AG04450 (cell line): ENCODE results near the gene VPREB3. TPM values are rescaled to one million over a fixed set of nuclear protein-coding genes. Genes with fewer than 3 reads are reported as not detected.

ENCODE experiments used
- CTCF ChIA-PET: fragments of 300-600, 350-600 bp; formaldehyde crosslinking; extraction: SDS; loops from one replicate; lab custom pipeline; 2022; ENCODE audit warnings: antibody characterized with exemption, inconsistent platforms; lab: Charles Lee
- POLR2A ChIA-PET: fragments of 350-600 bp; formaldehyde crosslinking; extraction: SDS; loops from one replicate; lab custom pipeline; 2021; ENCODE audit warnings: antibody characterized with exemption, inconsistent platforms; lab: Yijun Ruan, JAX
- DNase-seq: peaks from one replicate; pipeline ENCODE4 v3.0.0-alpha.2; 2011; ENCODE audit warnings: low read depth, low spot score
- H3K27ac ChIP-seq: one replicate; pipeline ENCODE4 v1.5.1; 2012; ENCODE audit warnings: low read depth, low read length, control low read depth
- H3K27me3 ChIP-seq: one replicate; pipeline ENCODE4 v1.6.0; 2012; ENCODE audit warnings: low read length; ENCODE audit not compliant: control insufficient read depth, insufficient read depth
- H3K4me3 ChIP-seq: 2 replicates; pipeline ENCODE4 v1.5.1; 2011; ENCODE audit warnings: mild to moderate bottlenecking, low read depth, low read length, control low read depth
- H3K9me3 ChIP-seq: 2 replicates; pipeline ENCODE4 v1.5.1; 2012; ENCODE audit warnings: low read length; ENCODE audit not compliant: control insufficient read depth, insufficient read depth
- polyA minus RNA-seq: library from RNA; depleted of rRNA, polyadenylated mRNA; stranded (reverse); fragments of >200 nt; gene quantifications from 2 replicates; pipeline ENCODE4 v1.2.3, GENCODE V29; 2011; rRNA and poly(A)+ RNA removed
- polyA plus RNA-seq: library from polyadenylated mRNA; depleted of rRNA; stranded (reverse); fragments of >200 nt; gene quantifications from 2 replicates; pipeline ENCODE4 v1.2.3, GENCODE V29; 2011; rRNA removed
- TF ChIP-seq, protein P1 (sequence below): IDR thresholded peaks from 2 replicates; pipeline ENCODE4 v1.5.1; 2011; ENCODE audit warnings: low read depth, low read length, control low read depth, inconsistent platforms

The VPREB3 gene, protein sequence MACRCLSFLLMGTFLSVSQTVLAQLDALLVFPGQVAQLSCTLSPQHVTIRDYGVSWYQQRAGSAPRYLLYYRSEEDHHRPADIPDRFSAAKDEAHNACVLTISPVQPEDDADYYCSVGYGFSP
- polyA plus RNA-seq (not detected in 2 replicates), polyA minus RNA-seq (not detected in 2 replicates)

DNA sequence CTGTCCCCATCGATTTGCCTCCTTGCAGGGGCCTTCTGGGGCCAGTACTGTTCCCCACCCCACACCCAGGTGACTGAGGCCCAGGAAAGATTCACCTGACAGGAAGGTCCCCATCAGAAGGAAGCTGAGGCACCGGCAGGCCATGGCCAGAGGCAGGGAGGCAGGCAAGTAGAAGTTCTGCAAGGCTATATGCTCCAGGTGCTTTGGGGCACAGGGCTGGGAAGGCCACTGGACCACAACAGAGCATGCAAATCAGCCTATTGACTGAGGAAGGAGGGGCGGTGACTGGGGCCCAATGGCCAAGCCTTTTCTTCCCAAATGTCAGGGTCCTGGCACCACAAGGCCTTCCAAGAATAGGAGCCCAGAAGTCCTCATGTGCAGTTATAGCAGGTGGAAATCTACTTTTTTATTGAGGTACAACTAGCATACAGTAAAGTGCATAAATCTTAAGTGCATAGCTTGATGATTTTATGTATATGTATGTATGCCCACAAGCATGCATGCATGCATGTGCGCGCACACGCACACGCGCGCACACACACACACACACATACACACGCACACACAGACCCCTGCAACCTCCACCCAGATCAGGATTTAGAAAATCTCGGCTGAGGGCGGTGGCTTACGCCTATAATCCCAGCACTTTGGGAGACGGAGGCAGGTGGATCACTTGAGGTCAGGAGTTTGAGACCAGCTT, at the start of gene VPREB3:
VPREB3 (minus strand) TSS at position 206 of the 700 bp plus-strand sequence; CDS start at position 144, 62 bp downstream.
- TF ChIP-seq, protein P1, sequence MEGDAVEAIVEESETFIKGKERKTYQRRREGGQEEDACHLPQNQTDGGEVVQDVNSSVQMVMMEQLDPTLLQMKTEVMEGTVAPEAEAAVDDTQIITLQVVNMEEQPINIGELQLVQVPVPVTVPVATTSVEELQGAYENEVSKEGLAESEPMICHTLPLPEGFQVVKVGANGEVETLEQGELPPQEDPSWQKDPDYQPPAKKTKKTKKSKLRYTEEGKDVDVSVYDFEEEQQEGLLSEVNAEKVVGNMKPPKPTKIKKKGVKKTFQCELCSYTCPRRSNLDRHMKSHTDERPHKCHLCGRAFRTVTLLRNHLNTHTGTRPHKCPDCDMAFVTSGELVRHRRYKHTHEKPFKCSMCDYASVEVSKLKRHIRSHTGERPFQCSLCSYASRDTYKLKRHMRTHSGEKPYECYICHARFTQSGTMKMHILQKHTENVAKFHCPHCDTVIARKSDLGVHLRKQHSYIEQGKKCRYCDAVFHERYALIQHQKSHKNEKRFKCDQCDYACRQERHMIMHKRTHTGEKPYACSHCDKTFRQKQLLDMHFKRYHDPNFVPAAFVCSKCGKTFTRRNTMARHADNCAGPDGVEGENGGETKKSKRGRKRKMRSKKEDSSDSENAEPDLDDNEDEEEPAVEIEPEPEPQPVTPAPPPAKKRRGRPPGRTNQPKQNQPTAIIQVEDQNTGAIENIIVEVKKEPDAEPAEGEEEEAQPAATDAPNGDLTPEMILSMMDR, result no peak
- no peak within 1 kb of the TSS for H3K4me3 ChIP-seq
- CTCF ChIA-PET, result interaction anchor here (0.6 kb wide), 1 partner anchor 16 kb away, joined by 6 read pairs; no protein-coding TSS in a partner anchor
- H3K27ac ChIP-seq, result no peak within 1 kb of the TSS
- POLR2A ChIA-PET, result no interaction called here
- DNase-seq, result no peak
- H3K27me3 ChIP-seq, result no peaks in the 10 kb centered on the region
- H3K9me3 ChIP-seq, result no peaks in the 10 kb centered on the region; the same call in 1 of the 2 replicates

DNA sequence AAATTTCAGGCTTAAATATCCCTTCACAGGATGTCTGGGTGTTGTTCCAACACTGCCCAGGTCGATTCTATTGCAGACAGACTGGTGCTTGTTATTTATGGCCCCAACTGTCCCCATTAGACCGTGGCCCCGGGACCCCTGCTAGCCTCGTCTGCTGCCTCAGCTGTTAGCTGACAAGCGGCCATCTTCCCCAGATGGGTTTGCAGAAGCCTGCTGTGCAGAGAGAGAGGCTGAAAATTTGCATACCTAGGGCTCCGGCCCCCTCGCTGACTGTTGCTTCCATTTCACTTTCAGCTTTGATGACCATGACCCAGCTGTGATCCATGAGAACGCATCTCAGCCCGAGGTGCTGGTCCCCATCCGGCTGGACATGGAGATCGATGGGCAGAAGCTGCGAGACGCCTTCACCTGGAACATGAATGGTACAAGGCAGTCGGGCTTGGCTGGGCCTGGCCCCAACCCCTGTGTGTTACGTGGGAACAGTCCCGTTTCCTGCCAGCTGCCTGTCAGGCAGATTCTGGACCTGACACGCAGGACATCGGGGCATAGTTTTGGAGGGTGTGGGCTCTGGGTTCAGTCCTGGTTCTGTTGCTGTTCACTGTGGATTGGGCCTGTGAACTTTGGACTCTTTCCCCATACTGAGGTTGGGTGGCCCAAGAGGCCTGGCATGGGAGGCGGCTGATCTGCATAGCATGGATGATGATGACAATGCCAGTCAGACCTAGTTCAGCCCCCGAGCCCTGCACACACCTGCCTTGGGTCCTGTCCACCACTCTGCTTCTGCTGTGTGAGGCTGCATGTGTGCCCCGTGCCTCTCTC, 49.0 kb upstream of the VPREB3 start:
- ChIA-PET POLR2A (no interaction called here), CTCF (no interaction called here)
- no peaks in the 10 kb centered on the region for H3K9me3 ChIP-seq
- H3K4me3 ChIP-seq, result no peak overlapping the region
- H3K27ac ChIP-seq, result no peak overlapping the region
- no peak for DNase-seq
- H3K27me3 ChIP-seq, result no peaks in the 10 kb centered on the region
- TF ChIP-seq, protein P1, result no peak

DNA sequence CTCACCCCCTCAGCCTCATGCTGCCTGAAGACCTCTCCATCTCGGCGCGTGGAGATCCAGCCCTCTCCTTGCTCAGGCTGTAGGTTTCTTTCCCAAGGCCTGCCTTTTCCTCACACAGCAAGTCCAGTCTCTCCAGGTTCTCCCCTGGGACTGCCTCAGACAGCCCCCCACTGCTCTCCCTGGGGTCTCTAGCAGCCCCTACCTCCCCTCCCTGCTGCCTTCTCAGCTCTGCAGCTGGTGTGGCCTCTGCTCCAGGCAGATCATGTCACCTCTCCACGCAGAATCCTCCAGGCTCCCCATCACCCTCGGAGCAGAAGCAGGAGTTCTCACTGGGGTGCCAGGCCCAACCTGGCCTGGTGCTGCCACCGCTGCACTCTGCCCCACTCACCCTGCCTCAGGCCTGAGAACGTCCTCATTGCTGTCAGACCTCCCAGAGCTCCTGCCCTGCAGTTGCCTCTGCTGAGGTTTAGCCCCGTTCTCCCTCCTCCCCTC, 47.7 kb upstream of the VPREB3 start:
- CTCF ChIA-PET, result no interaction called here
- H3K9me3 ChIP-seq, result no peaks in the 10 kb centered on the region
- TF ChIP-seq, protein P1, result no peak
- POLR2A ChIA-PET, result no interaction called here
- DNase-seq, result no peak
- H3K27ac ChIP-seq, result no peak overlapping the region
- H3K4me3 ChIP-seq, result no peak overlapping the region
- H3K27me3 ChIP-seq, result no peaks in the 10 kb centered on the region

DNA sequence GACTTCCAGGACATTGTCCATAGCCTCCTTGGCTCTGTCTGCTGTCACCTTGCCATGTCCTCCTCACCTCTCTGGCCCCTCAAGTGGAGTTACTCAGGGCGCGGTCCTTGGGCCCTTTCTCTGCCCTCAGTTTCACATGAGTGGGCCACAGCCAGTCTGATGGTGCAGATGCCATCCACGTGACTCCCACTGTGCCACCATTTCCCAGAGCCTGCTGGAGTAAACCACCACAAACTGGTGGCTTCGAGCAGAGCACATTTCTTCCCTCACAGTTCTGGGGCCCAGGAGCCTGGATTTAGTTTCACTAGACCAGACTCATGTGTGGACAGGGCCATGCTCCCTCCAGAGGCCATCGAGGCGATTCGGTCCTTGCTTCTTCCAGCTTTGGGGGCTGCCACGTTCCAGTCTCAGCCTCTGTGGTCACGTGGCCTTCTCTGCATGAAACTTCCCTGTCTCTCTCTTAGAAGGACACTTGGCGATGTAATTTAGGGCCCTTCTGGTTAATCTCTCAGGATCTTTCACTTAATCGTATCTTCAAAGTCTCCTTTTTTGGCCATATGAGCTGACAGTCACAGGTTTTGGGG, 47.1 kb upstream of the VPREB3 start:
- Histone ChIP-seq H3K4me3 (no peak overlapping the region), H3K9me3 (no peaks in the 10 kb centered on the region), H3K27me3 (no peaks in the 10 kb centered on the region), H3K27ac (no peak overlapping the region)
- no peak for DNase-seq
- POLR2A ChIA-PET, result no interaction called here
- CTCF ChIA-PET, result no interaction called here
- TF ChIP-seq, protein P1, result no peak
